ENCODE data around the gene LHFPL3.

DNA sequence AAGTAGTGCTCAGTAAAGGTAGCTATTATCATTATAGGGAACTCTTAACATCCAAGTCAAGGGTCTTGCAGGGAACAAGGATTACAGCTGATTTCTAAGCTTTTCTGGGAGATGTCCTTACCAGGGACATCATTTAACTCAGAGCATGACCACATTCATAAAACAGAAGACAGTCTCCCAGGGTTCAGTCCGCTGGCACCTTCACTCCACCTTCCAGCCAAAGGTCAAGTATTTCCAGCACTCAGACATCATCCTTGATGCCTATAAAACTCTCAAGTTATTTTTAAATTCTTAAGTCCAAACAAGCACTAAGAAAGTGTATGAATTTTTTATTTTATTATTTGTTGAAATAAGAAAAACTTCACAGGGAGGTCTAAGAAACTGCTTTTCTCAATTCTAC, 565.9 kb downstream of the LHFPL3 start:
- TF ChIP-seq ZBTB7A (IDR thresholded peaks at IDR 0.05; ENCODE audit: low read depth): no peak
- TF ChIP-seq, protein P1, sequence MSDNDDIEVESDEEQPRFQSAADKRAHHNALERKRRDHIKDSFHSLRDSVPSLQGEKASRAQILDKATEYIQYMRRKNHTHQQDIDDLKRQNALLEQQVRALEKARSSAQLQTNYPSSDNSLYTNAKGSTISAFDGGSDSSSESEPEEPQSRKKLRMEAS (IDR thresholded peaks at IDR 0.05): no peak
- TF ChIP-seq EP300 (IDR thresholded peaks at IDR 0.05; ENCODE audit: borderline replicate concordance): no peak
- no peak for TF ChIP-seq CEBPB (IDR thresholded peaks at IDR 0.05)
- TF ChIP-seq TAF1 (IDR thresholded peaks at IDR 0.05; ENCODE audit: low read depth): no peak
- no peak for TF ChIP-seq RAD21 (IDR thresholded peaks at IDR 0.05; ENCODE audit: low read depth)

All from Ishikawa (cell line).